IMR-90 (cell line): ENCODE measurements around the gene SDCCAG8. TPM values are rescaled to one million over a fixed set of nuclear protein-coding genes. Genes with fewer than 3 reads are reported as not detected.
"Not testable (repeated sequence)": the region's sequence is repeated elsewhere in the genome, so short reads cannot be mapped to it uniquely, and the experiment has no call there.

ENCODE experiments used
- ATAC-seq: fragments of 200-7000 bp; cut with Tn5 transposase; 2 replicates; pipeline ENCODE4 v1.9.1; 2020; ENCODE audit warnings: low read depth, mild to moderate bottlenecking, moderate library complexity
- BruUV-seq: library from RNA; stranded (reverse); fragments of 400-500 nt; replicated peaks from 2 replicates; lab custom pipeline; 2021; lab: Mats Ljungman, UMichigan
- CTCF ChIA-PET: fragments of 300-600 bp; formaldehyde crosslinking; extraction: SDS; loops from one replicate; lab custom pipeline; 2021; ENCODE audit warnings: antibody characterized with exemption; lab: Yijun Ruan, JAX
- POLR2A ChIA-PET: fragments of 300-600 bp; sonication (Branson Sonifier 250); formaldehyde crosslinking; loops from one replicate; lab custom pipeline; 2022; ENCODE audit warnings: antibody characterized with exemption; ENCODE audit not compliant: unreplicated experiment; lab: Charles Lee
- DNase-seq: peaks from one replicate; pipeline ENCODE4 v3.0.0; 2013
- H2AFZ ChIP-seq: replicated peaks from 2 replicates; pipeline ENCODE3; 2013; ENCODE audit warnings: low read length, mild to moderate bottlenecking; ENCODE audit not compliant: poor library complexity
- H2AK5ac ChIP-seq: 2 replicates; pipeline ENCODE4 v1.6.1; 2013; ENCODE audit warnings: low read depth, low read length, inconsistent platforms
- H2AK9ac ChIP-seq: replicated peaks from 2 replicates; pipeline ENCODE3; 2013; ENCODE audit warnings: mild to moderate bottlenecking, low read depth, low read length, moderate library complexity; ENCODE audit not compliant: poor library complexity
- H2BK120ac ChIP-seq: 2 replicates; pipeline ENCODE4 v1.6.1; 2013; ENCODE audit warnings: low read depth, low read length, inconsistent platforms
- H2BK15ac ChIP-seq: 3 replicates; pipeline ENCODE4 v1.6.1; 2013; ENCODE audit warnings: low read depth, low read length, inconsistent platforms
- H2BK20ac ChIP-seq: 2 replicates; pipeline ENCODE4 v1.6.1; 2013; ENCODE audit warnings: low read depth, mild to moderate bottlenecking, inconsistent platforms, low read length, moderate library complexity
- H2BK5ac ChIP-seq: 2 replicates; pipeline ENCODE4 v1.6.1; 2013; ENCODE audit warnings: mild to moderate bottlenecking, low read depth, low read length, inconsistent platforms; ENCODE audit not compliant: poor library complexity, severe bottlenecking
- H3K14ac ChIP-seq: replicated peaks from 2 replicates; pipeline ENCODE4 v1.6.1; 2013; ENCODE audit warnings: low read depth, low read length, inconsistent platforms
- H3K18ac ChIP-seq: 2 replicates; pipeline ENCODE4 v1.6.1; 2013; ENCODE audit warnings: low read depth, low read length, control low read depth
- H3K23ac ChIP-seq: 2 replicates; pipeline ENCODE4 v1.6.1; 2013; ENCODE audit warnings: low read depth, low read length, inconsistent platforms
- H3K27ac ChIP-seq: 2 replicates; pipeline ENCODE4 v1.5.1; 2013; ENCODE audit warnings: mild to moderate bottlenecking, control low read depth, low read length; ENCODE audit not compliant: insufficient read depth
- H3K27me3 ChIP-seq: 2 replicates; pipeline ENCODE4 v1.6.1; 2013; ENCODE audit warnings: low read length; ENCODE audit not compliant: control insufficient read depth, insufficient read depth
- H3K36me3 ChIP-seq: 2 replicates; pipeline ENCODE4 v1.6.1; 2013; ENCODE audit warnings: low read length, mixed read lengths; ENCODE audit not compliant: control insufficient read depth, insufficient read depth
- H3K4ac ChIP-seq: 2 replicates; pipeline ENCODE4 v1.6.1; 2013; ENCODE audit warnings: low read depth, low read length, inconsistent platforms
- H3K4me1 ChIP-seq: 2 replicates; pipeline ENCODE4 v1.6.1; 2013; ENCODE audit warnings: low read length, mixed read lengths; ENCODE audit not compliant: control insufficient read depth, insufficient read depth
- H3K4me2 ChIP-seq: 2 replicates; pipeline ENCODE4 v1.6.1; 2013; ENCODE audit warnings: low read depth, mild to moderate bottlenecking, control low read depth, low read length, moderate library complexity
- H3K4me3 ChIP-seq: 2 replicates; pipeline ENCODE4 v1.5.1; 2013; ENCODE audit warnings: low read depth, mild to moderate bottlenecking, control low read depth, low read length, moderate library complexity; ENCODE audit not compliant: insufficient read depth
- H3K56ac ChIP-seq: 2 replicates; pipeline ENCODE4 v1.6.1; 2013; ENCODE audit warnings: low read length, inconsistent platforms; ENCODE audit not compliant: insufficient read depth; ENCODE audit errors: extremely low read depth
- H3K79me1 ChIP-seq, 2 experiments: 2 replicates each; pipeline ENCODE4 v1.6.1; 2013; ENCODE audit warnings: low read length in 2 of 2, inconsistent platforms in 1 of 2, low read depth in 1 of 2
- H3K9ac ChIP-seq: 2 replicates; pipeline ENCODE4 v1.6.1; 2013; ENCODE audit warnings: low read depth, low read length, control low read depth
- H3K9me1 ChIP-seq: 2 replicates; pipeline ENCODE4 v1.6.1; 2013; ENCODE audit warnings: low read length, inconsistent platforms; ENCODE audit not compliant: insufficient read depth
- H3K9me3 ChIP-seq: 2 replicates; pipeline ENCODE4 v1.6.1; 2013; ENCODE audit warnings: low read length; ENCODE audit not compliant: control insufficient read depth, insufficient read depth
- H4K20me1 ChIP-seq: 2 replicates; pipeline ENCODE4 v1.6.1; 2013; ENCODE audit warnings: low read length, inconsistent platforms; ENCODE audit not compliant: insufficient read depth
- H4K5ac ChIP-seq: 2 replicates; pipeline ENCODE4 v1.6.1; 2013; ENCODE audit warnings: mild to moderate bottlenecking, low read depth, low read length, control low read depth
- H4K8ac ChIP-seq, 2 experiments: 2 replicates each; pipeline ENCODE4 v1.6.1; 2013; ENCODE audit warnings: low read depth in 2 of 2, low read length in 2 of 2, control low read depth in 1 of 2, inconsistent platforms in 1 of 2
- H4K91ac ChIP-seq: 2 replicates; pipeline ENCODE4 v1.6.1; 2013; ENCODE audit warnings: low read depth, low read length, inconsistent platforms; ENCODE audit not compliant: insufficient read depth
- WGBS, 2 experiments: methylation state at CpG; one replicate each; pipeline versions ENCODE4 v1.1.5 to v1.1.7; 2013; ENCODE audit warnings: missing lambda C conversion rate in 2 of 2; ENCODE audit not compliant: insufficient read length in 1 of 2; ENCODE audit errors: extremely low coverage in 2 of 2; 5-methylcytosine and 5-hydroxymethylcytosine counted together
- dilution Hi-C: fragments of 300-500 bp; cut with HindIII; formaldehyde crosslinking; loops from one replicate; pipeline ENCODE4 v1.14.3; 2018; ENCODE audit warnings: low sequenced_read_pairs; ENCODE audit not compliant: unreplicated experiment
- in situ Hi-C: fragments of 300-500 bp; cut with MboI; formaldehyde crosslinking; loops from 3 replicates; pipeline ENCODE4 v1.14.3; 2019; ENCODE audit warnings: low sequenced_read_pairs, inconsistent platforms, mixed read lengths
- intact Hi-C: fragments of 100-400 bp; cut with micrococcal nuclease; formaldehyde crosslinking; loops from 2 replicates; pipeline ENCODE4 v1.10.0; 2022
- polyA plus RNA-seq, 3 experiments: library from polyadenylated mRNA; depleted of rRNA; stranded (reverse); fragments of >200 nt; gene quantifications; 2 replicates each; pipeline ENCODE4 v1.2.3, GENCODE V29; 2012; ENCODE audit warnings: low replicate concordance in 1 of 3
- total RNA-seq: library from RNA; depleted of rRNA; stranded (reverse); fragments of >200 nt; gene quantifications from 2 replicates; pipeline ENCODE4 v1.2.3, GENCODE V29; 2012

SDCCAG8 gene
- total and polyA plus RNA-seq, 2 of the 4 experiments (the other 2 are of a cell fraction) = 25.2 to 46.8 TPM

GRCh38 chr1:243338848-243339247 lies 83.0 kb downstream of the SDCCAG8 start:
- DNase-seq, H3K9me1 ChIP-seq, H3K18ac ChIP-seq, H3K4me1 ChIP-seq, H3K9me3 ChIP-seq, H3K9ac ChIP-seq, H3K27me3 ChIP-seq, H2AK9ac ChIP-seq, H4K20me1 ChIP-seq, CTCF ChIA-PET, H2AFZ ChIP-seq, H4K91ac ChIP-seq, H3K23ac ChIP-seq, in situ Hi-C loops, H2BK5ac ChIP-seq, intact Hi-C loops, H2BK120ac ChIP-seq, H2BK15ac ChIP-seq, H3K14ac ChIP-seq, H2AK5ac ChIP-seq, H3K27ac ChIP-seq, H3K4me3 ChIP-seq, H3K4ac ChIP-seq, H3K56ac ChIP-seq, H3K4me2 ChIP-seq, ATAC-seq, H2BK20ac ChIP-seq, H4K8ac ChIP-seq, dilution Hi-C loops, H4K5ac ChIP-seq, POLR2A ChIA-PET, BruUV-seq: not testable (repeated sequence)
- peaks cover 8 to 13% of the 10 kb centered on the region in 2 experiments for H3K79me1 ChIP-seq
- 100% methylated on average over 1 of the region's 4 CpGs; no CpG with 5 or more reads in 1 of the 2 experiments for WGBS, 2 experiments
- peaks cover 15% of the 10 kb centered on the region for H3K36me3 ChIP-seq
